IPS-18c (cell line): Measurements from ENCODE around the gene ARHGAP30.

Experiments used
- H3K4me3 ChIP-seq: 2 replicates; pipeline ENCODE4 v1.7.0; 2013; ENCODE audit warnings: low read depth, mild to moderate bottlenecking, low read length, moderate library complexity; ENCODE audit not compliant: insufficient read depth
- H3K9me3 ChIP-seq: one replicate; pipeline ENCODE4 v1.6.1; 2013; ENCODE audit warnings: mild to moderate bottlenecking, low read length, moderate library complexity; ENCODE audit not compliant: control insufficient read depth, insufficient read depth

Gene ARHGAP30

GRCh38 chr1:161094481-161094880, 24.8 kb upstream of the ARHGAP30 start:
- no peaks in the 10 kb centered on the region for H3K9me3 ChIP-seq
- H3K4me3 ChIP-seq = no peak overlapping the region

DNA sequence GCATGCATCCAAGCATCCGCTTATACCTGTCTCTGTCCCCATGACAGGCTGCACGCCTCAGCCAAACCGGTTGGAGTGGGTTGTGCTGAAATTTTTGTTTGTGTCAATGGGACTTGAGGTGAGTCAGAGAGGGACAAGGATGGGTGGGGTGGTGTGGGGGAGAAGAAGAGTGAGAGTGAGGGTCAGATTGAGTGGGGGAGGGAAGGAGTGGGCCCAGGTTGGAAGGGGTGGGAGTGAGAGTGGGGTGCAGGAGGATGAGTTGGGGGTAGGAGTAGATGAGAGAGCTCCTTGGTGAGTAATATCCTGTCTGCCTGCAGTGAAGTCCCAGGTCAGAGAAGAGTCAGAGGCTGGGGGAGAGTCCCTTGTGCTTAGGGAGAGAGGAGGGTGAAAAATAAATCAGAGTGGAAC, 22.9 kb upstream of the ARHGAP30 start:
- no peak overlapping the region for H3K4me3 ChIP-seq
- no peaks in the 10 kb centered on the region for H3K9me3 ChIP-seq

DNA sequence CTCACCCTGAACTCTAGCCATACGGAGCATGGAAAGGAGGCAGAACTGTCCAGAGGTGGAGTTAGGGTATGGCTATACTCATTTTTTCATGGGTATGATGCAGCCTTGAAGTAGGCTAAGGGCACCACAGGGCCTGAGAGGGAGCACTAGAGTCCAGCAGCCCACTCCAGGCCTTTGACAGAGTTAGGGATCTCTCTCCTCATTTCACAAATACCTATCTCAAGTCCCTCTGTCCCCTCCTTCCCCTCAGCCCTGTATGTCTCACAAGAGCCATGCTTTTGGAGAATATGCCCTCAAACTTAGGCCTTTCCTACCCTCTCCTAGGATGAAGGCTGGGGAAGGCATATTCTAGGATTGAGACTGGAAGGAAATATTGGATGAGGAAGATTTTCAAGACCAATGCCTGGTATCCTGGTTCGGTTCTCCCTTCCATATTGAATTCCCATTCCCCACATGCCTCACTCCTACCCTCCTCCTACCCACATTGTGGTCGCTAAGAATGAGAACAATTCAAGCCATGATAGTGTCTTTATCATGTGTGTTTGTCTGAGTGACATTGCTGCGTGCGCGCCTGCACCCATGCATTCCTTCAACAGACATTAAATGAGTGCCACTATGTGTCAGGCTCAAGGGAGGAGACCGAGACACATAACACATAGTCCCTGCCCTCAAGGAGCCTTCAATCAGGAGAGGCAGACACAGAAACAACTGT, 22.3 kb upstream of the ARHGAP30 start:
- Histone ChIP-seq H3K4me3 (no peak overlapping the region), H3K9me3 (no peaks in the 10 kb centered on the region)

GRCh38 chr1:161091093-161091492, 21.4 kb upstream of the ARHGAP30 start:
- H3K9me3 ChIP-seq = no peaks in the 10 kb centered on the region
- no peak overlapping the region for H3K4me3 ChIP-seq

DNA sequence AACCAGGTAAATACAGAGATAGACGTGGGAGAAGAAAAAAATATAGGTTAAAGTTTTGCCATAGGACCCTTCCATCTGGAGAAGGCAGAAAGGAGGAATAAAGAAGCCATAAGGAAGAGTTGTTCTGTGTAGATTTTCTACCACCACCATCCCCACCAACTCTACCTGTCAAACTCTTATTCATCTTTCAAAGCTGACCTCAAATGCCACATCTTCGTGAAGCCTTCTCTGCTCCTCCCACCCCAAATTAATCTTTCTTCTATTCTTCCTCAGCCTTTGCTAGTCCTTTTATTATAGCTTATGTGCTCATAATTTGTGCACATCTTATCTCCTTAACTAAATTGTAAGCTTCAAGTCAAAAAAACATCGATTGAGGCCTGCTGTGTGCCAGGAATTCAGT, 20.9 kb upstream of the ARHGAP30 start:
- H3K9me3 ChIP-seq = no peaks in the 10 kb centered on the region
- no peak overlapping the region for H3K4me3 ChIP-seq

DNA sequence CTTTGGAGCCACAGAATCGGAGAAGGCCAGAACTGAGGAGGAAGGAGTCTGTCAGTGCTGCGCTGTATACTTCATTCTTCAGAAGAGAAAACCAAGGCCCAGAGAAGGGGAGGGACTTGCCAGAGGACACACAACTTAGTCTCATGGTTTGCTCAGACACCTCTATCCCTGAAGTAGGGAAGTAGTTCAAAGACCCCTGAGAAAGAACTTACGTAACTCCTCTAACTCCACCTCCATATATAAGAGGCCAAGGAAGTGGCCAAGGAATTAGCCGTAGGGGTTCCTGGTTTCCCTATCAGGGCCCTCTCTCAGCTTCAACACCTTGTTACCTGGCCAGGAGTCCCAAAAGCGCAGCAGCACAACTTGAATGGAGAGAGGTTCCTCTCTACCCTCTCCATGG, 20.2 kb upstream of the ARHGAP30 start:
- Histone ChIP-seq H3K9me3 (no peaks in the 10 kb centered on the region), H3K4me3 (no peak overlapping the region)

DNA sequence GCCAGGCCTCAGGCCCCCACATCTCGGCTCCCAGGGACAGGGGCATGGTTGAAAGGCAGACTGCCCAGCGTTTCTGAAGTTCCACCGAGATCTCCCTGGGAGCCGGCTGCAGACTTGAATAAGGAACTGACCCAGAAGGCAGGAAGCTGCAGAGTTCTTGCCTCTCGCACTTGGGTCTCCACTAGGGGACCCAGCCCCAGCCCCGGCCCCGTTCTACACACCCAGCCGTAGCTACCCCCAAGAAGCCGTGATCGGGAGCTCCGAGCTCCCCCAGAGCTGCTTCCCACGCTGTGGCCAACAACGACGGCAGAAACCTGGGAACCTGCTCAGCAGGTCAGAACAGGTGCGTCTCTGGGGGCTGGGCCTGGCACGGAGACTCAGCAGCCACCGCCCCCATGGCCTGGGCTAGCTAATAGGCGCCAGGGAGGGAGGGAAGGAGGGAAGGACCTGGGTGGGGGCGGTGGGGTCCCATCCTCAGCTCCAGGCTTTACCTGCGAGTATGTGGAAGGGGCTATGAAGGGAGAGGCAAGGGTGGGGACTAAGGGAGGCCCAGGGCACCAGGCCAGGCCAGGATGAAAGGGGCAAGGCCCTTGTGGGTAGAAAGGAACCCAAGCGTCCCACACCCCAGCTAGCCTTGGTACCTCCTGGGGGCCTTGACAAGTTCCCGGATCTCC, 19.7 kb upstream of the ARHGAP30 start, which contains the start of gene NECTIN4:
Gene NECTIN4, minus strand, starts transcription at position 308 of the 674 bp plus-strand sequence. Its CDS starts 262 bp downstream, at position 46.
- no peaks in the 10 kb centered on the region for H3K9me3 ChIP-seq
- H3K4me3 ChIP-seq = no peak within 1 kb of the TSS

DNA sequence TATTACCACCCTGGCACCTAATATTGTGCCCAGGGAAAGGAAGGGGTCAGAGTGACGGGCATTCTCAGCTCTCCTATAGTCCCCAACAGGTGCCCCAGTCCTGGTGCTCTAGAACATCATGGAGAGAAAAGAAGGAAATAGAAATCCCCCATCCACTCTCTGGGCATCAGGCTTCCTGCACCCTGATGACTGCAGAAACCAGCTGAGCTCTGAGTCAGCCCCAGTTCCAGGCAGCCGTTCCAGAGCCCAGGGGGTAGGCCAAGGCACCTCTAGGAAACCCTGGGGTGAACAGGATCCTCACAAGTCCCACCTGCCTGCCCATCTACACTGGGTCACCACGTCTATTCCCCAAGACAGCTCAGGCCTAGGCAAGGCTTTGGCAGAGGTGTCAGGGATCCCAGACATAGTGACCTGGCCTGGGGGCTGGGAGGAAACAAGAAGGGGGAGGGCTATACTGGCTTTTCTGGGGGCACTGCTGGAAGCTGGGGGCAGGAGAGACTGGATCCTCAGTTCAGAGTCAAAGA, 19.0 kb upstream of the ARHGAP30 start:
- Histone ChIP-seq H3K9me3 (no peaks in the 10 kb centered on the region), H3K4me3 (no peak overlapping the region)

DNA sequence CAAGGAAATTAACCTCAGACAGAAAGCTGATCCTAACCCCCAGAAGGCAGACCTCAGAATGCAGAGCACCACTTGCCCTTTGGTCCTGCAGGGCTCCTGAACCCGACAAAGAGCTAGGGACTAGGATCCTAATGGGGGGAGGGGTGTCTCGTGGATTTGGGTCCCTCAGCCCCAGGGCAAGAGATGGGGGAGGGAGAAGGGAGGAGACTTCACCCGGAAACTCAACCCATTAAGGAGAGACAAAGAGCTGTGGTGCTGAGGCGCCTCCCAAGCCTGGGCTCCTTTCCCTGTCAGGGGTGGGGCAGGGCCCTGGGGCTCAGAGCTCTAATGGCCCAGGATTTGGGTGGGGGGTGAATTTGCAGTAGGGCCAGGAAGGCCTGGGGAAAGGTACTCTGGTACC, 16.8 kb upstream of the ARHGAP30 start:
- Histone ChIP-seq H3K4me3 (no peak overlapping the region), H3K9me3 (no peaks in the 10 kb centered on the region)

GRCh38 chr1:161085165-161085564, 15.5 kb upstream of the ARHGAP30 start:
- Histone ChIP-seq H3K4me3 (no peak overlapping the region), H3K9me3 (no peaks in the 10 kb centered on the region)

DNA sequence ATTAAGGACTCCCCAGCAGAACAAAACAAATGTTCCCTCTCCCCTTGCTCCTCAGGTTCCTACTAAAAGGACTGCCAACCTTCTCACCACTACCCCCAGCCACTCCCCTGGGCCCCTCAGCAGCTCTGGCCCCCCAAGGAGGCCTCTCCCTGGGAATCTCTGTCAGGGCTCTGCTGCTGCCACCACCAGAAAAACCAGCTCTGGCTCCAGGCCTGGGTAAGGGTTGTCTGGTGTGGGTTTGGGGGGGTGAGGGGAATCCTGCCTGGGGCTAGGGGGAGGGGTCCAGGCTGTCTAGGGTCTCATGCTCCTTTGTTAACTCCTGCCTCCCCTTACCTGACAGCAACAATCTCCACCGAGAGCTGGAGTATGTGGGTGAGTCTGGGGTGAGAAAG, 14.9 kb upstream of the ARHGAP30 start:
- no peak overlapping the region for H3K4me3 ChIP-seq
- H3K9me3 ChIP-seq = no peaks in the 10 kb centered on the region

GRCh38 chr1:161083748-161084596, 14.3 kb upstream of the ARHGAP30 start:
- Histone ChIP-seq H3K9me3 (no peaks in the 10 kb centered on the region), H3K4me3 (no peak overlapping the region)

- Histone ChIP-seq H3K4me3 (no peak overlapping the region), H3K9me3 (no peaks in the 10 kb centered on the region)
Measured at GRCh38 chr1:161082996-161083747, 13.5 kb upstream of the ARHGAP30 start.

GRCh38 chr1:161082483-161082882, 12.8 kb upstream of the ARHGAP30 start:
- Histone ChIP-seq H3K9me3 (no peaks in the 10 kb centered on the region), H3K4me3 (no peak overlapping the region)

DNA sequence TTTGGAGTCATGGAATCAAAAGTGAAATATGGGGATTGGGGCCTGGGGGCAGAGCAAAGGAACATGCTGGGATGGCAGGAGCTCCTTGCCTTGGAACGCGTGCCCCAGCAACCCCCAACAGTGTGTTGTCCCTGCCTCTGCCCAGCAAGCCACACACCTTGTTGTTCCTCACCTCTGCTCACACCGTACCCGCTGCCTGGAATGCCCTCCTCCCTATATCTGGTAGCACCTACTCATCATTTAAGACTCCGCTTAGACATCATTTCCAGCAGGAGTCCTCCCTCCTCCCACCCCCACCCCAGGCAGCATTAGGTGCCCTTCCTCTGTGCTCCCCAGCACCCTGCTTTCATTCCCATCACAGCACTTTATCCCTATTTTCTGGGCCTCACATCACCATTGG, 11.8 kb upstream of the ARHGAP30 start:
- H3K9me3 ChIP-seq = no peaks in the 10 kb centered on the region
- H3K4me3 ChIP-seq = no peak overlapping the region

DNA sequence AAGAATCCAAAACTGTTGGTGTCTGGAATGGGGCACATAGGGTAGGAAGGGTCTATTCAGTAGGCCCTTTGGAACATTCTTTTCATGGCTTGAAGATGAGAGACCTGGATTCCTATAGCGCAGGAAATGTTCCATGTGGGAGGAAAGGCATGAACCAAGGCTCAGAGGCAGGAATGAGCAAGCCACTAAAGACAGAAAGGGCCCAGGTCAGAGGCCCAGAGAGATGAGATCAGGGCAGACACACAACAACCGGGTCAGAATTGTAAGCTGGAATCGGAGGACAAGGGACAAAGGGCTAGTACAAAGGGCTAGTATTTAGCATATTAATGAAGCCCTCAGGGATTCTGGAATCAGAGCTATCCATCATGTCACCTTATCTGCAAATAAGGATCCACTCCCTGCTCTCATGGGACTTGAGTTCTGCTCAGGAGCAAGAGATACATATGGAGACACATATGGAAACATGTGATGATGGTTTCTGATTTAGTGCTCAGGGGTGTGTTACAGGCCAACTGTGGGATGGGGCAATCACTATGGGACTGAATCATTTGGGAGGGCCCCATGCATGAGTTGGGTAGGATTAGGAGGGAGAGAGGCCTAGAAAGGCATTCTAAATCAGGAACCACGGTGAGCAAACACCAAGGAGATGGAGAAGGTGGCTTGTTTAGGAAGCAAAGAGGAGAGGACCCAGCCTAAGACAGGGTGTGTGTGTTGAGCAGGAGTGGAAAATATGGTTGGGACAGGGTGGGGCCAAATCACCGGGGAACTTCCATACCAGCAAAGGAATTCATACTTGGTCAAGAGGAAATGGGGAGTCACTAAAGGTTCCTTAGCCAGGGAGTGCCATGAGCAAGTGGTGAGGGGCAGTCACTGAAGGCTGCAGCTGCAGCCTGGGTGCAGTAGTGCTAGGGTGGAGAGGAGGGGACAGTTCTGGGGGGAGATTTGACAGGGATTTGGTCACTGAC, 11.0 kb upstream of the ARHGAP30 start:
- Histone ChIP-seq H3K4me3 (no peak overlapping the region), H3K9me3 (no peaks in the 10 kb centered on the region)
